HepG2 (cell line): Measurements from ENCODE around the gene AFTPH. TPM values are rescaled to one million over a fixed set of nuclear protein-coding genes. Genes with fewer than 3 reads are reported as not detected.
A peak's percentile ranks its signal among the peaks of the same experiment; 100 is the strongest.

Experiments
- ATAC-seq: fragments of 200-7000 bp; cut with Tn5 transposase; 3 replicates; pipeline ENCODE4 v1.9.1; 2020; ENCODE audit warnings: mild to moderate bottlenecking, moderate library complexity
- BruUV-seq: library from RNA; stranded (reverse); fragments of 400-500 nt; replicated peaks from 2 replicates; lab custom pipeline; 2021; lab: Mats Ljungman, UMichigan
- CTCF ChIA-PET: fragments of 300-600 bp; formaldehyde crosslinking; extraction: SDS; loops from one replicate; lab custom pipeline; 2021; ENCODE audit warnings: low total read pairs, inconsistent platforms, low intra/inter-chr PET ratio; lab: Yijun Ruan, JAX
- POLR2A ChIA-PET: fragments of 350-600 bp; sonication (Branson Sonifier 250); formaldehyde crosslinking; loops from one replicate; lab custom pipeline; 2020; ENCODE audit warnings: antibody characterized with exemption, inconsistent platforms; lab: Yijun Ruan, JAX
- DNase-seq: peaks from one replicate; pipeline ENCODE4 v3.0.0-alpha.2; 2015; ENCODE audit warnings: low spot score
- FAIRE-seq: peaks from 3 replicates; lab custom pipeline; 2011; peaks lifted over from hg19 to GRCh38; lab: Jason Lieb, UNC
- H2AFZ ChIP-seq: one replicate; pipeline ENCODE4 v1.6.1; 2011; ENCODE audit warnings: low read length, inconsistent platforms
- H3K27ac ChIP-seq: fragments of 300-600 bp; 3 replicates; pipeline ENCODE4 v1.8.0; 2011; ENCODE audit warnings: mixed run types, mild to moderate bottlenecking, mixed read lengths, low read length, inconsistent platforms; ENCODE audit not compliant: insufficient read depth; ENCODE audit errors: extremely low read length
- H3K27me3 ChIP-seq, 2 experiments: fragments of 200-600 bp in 1 of 2; 2 replicates in 1 of 2; 3 replicates in 1 of 2; pipeline versions ENCODE4 v1.6.0 to v1.8.0; 2011; ENCODE audit warnings: low read length in 2 of 2, mild to moderate bottlenecking in 2 of 2, moderate library complexity in 2 of 2, inconsistent platforms in 1 of 2; ENCODE audit not compliant: insufficient read depth in 2 of 2, control insufficient read depth in 1 of 2
- H3K36me3 ChIP-seq, 2 experiments: fragments of 200-600 bp in 1 of 2; replicated peaks in 1 of 2; 2 replicates in 1 of 2; 3 replicates in 1 of 2; pipeline versions ENCODE4 v1.5.1 to v1.8.0; 2011; ENCODE audit warnings: low read length in 2 of 2, inconsistent platforms in 1 of 2; ENCODE audit not compliant: insufficient read depth in 2 of 2, control insufficient read depth in 1 of 2
- H3K4me1 ChIP-seq: 2 replicates; pipeline ENCODE4 v1.5.1; 2012; ENCODE audit warnings: low read length, inconsistent platforms; ENCODE audit not compliant: insufficient read depth
- H3K4me2 ChIP-seq: 2 replicates; pipeline ENCODE4 v1.6.0; 2011; ENCODE audit warnings: low read depth, low read length, inconsistent platforms
- H3K4me3 ChIP-seq, 3 experiments: fragments of 200-600 bp in 1 of 3; sonication (generic), shearing (Covaris generic) in 1 of 3; replicated peaks in 1 of 3; 2 replicates each; pipeline ENCODE4 v1.5.1; 2011 to 2016; ENCODE audit warnings: low read length in 3 of 3, inconsistent platforms in 2 of 3, low read depth in 2 of 3, mild to moderate bottlenecking in 2 of 3, control low read depth in 1 of 3, mixed read lengths in 1 of 3; ENCODE audit not compliant: insufficient read depth in 1 of 3
- H3K79me2 ChIP-seq: one replicate; pipeline ENCODE4 v1.6.1; 2011; ENCODE audit warnings: low read length, inconsistent platforms; ENCODE audit not compliant: insufficient read depth
- H3K9ac ChIP-seq: 2 replicates; pipeline ENCODE4 v1.6.0; 2011; ENCODE audit warnings: mild to moderate bottlenecking, low read depth, low read length, inconsistent platforms; ENCODE audit not compliant: insufficient read depth
- H3K9me3 ChIP-seq: 2 replicates; pipeline ENCODE4 v1.5.1; 2012; ENCODE audit warnings: mild to moderate bottlenecking, low read length
- H4K20me1 ChIP-seq: 2 replicates; pipeline ENCODE4 v1.6.0; 2011; ENCODE audit warnings: inconsistent platforms, mild to moderate bottlenecking, low read length, moderate library complexity; ENCODE audit not compliant: insufficient read depth
- CEBPG ChIP-seq: IDR thresholded peaks from 2 replicates; pipeline ENCODE4 v1.6.1; 2016
- EP300 ChIP-seq, 3 experiments: sonication (generic) in 1 of 3; formaldehyde crosslinking in 1 of 3; IDR thresholded peaks; 2 replicates each; pipeline versions ENCODE4 v1.5.1 to v1.6.1; 2011 to 2020; ENCODE audit warnings: low read depth in 2 of 3, low read length in 2 of 3, borderline replicate concordance in 1 of 3, improper control_type of control experiment in 1 of 3, mild to moderate bottlenecking in 1 of 3, missing genetic modification reagents in 1 of 3, moderate library complexity in 1 of 3
- FOXA1 ChIP-seq, 2 experiments: fragments of 450-650 bp in 1 of 2; sonication (generic) in 1 of 2; formaldehyde crosslinking in 1 of 2; IDR thresholded peaks; 2 replicates each; pipeline versions ENCODE4 v1.4.0 to v1.6.1; 2016 to 2020; ENCODE audit warnings: missing genetic modification reagents in 1 of 2
- FOXA3 ChIP-seq: IDR thresholded peaks from 2 replicates; pipeline ENCODE4 v1.6.1; 2016; ENCODE audit warnings: missing genetic modification reagents, missing compliant biosample characterization
- GFI1 ChIP-seq: sonication (generic); formaldehyde crosslinking; IDR thresholded peaks from 2 replicates; pipeline ENCODE4 v1.5.0; 2020; ENCODE audit warnings: missing genetic modification reagents, mild to moderate bottlenecking, borderline replicate concordance
- HNF4A ChIP-seq: sonication (generic); formaldehyde crosslinking; IDR thresholded peaks from 2 replicates; pipeline ENCODE4 v1.4.0; 2020; ENCODE audit warnings: missing genetic modification reagents
- JARID2 ChIP-seq: sonication (generic); formaldehyde crosslinking; IDR thresholded peaks from 2 replicates; pipeline ENCODE4 v1.8.1; 2023; ENCODE audit warnings: missing genetic modification reagents, inconsistent platforms; ENCODE audit not compliant: insufficient replicate concordance
- KAT8 ChIP-seq: IDR thresholded peaks from 2 replicates; pipeline ENCODE4 v1.6.1; 2016; ENCODE audit warnings: missing genetic modification reagents, missing compliant biosample characterization
- MEF2D ChIP-seq: sonication (generic); formaldehyde crosslinking; IDR thresholded peaks from 2 replicates; pipeline ENCODE4 v1.5.1; 2020; ENCODE audit warnings: mild to moderate bottlenecking, missing genetic modification reagents
- NCOR1 ChIP-seq: fragments of 200-600 bp; sonication (generic); IDR thresholded peaks from 2 replicates; pipeline ENCODE4 v1.7.0; 2017; ENCODE audit warnings: antibody characterized with exemption, low read length, borderline replicate concordance
- PATZ1 ChIP-seq: sonication (generic); formaldehyde crosslinking; IDR thresholded peaks from 2 replicates; pipeline ENCODE4 v1.4.0; 2020; ENCODE audit warnings: missing genetic modification reagents
- PHF5A ChIP-seq: IDR thresholded peaks from one replicate; pipeline ENCODE4 v1.6.1; 2018; ENCODE audit warnings: low read depth, missing genetic modification reagents; ENCODE audit not compliant: unreplicated experiment
- POLR2A ChIP-seq, 2 experiments: IDR thresholded peaks; 2 replicates each; pipeline ENCODE4 v1.6.1; 2011; ENCODE audit warnings: low read depth in 2 of 2, low read length in 2 of 2, mild to moderate bottlenecking in 1 of 2, moderate library complexity in 1 of 2; ENCODE audit not compliant: insufficient read depth in 1 of 2
- PPARG ChIP-seq: conservative IDR thresholded peaks from 2 replicates; pipeline ENCODE4 v1.6.1; 2016; ENCODE audit warnings: missing biosample characterization, missing genetic modification reagents
- RXRB ChIP-seq: IDR thresholded peaks from 2 replicates; pipeline ENCODE4 v1.6.1; 2016; ENCODE audit warnings: borderline replicate concordance, missing genetic modification reagents, missing compliant biosample characterization
- SOX13 ChIP-seq, 3 experiments: fragments of 450-650 bp in 1 of 3; sonication (generic) in 1 of 3; formaldehyde crosslinking in 1 of 3; IDR thresholded peaks in 2 of 3; conservative IDR thresholded peaks in 1 of 3; 2 replicates each; pipeline versions ENCODE4 v1.5.0 to v1.6.1; 2016 to 2020; ENCODE audit warnings: antibody characterized with exemption in 1 of 3, mild to moderate bottlenecking in 1 of 3, missing compliant biosample characterization in 1 of 3, missing genetic modification reagents in 1 of 3, moderate library complexity in 1 of 3
- SOX5 ChIP-seq: IDR thresholded peaks from 2 replicates; pipeline ENCODE4 v1.6.1; 2016; ENCODE audit warnings: borderline replicate concordance
- ZMYM4 ChIP-seq: sonication (generic); formaldehyde crosslinking; IDR thresholded peaks from 2 replicates; pipeline ENCODE4 v1.8.1; 2023; ENCODE audit warnings: mild to moderate bottlenecking, missing genetic modification reagents
- ZNF124 ChIP-seq: sonication (generic); formaldehyde crosslinking; IDR thresholded peaks from 2 replicates; pipeline ENCODE4 v1.4.0; 2020; ENCODE audit warnings: missing genetic modification reagents
- in situ Hi-C: cut with HindIII; loops from 2 replicates; pipeline ENCODE4 v1.10.0; 2017; ENCODE audit warnings: low pct_unique_long_range_greater_than_20kb; ENCODE audit not compliant: extremely low pct_ligation_motif_present
- intact Hi-C: fragments of 100-400 bp; cut with micrococcal nuclease; formaldehyde crosslinking; loops from one replicate; pipeline ENCODE4 v1.10.0; 2022; ENCODE audit not compliant: unreplicated experiment
- polyA plus RNA-seq, 8 experiments: library from polyadenylated mRNA; depleted of rRNA in 3 of 8; stranded (reverse) in 7 of 8; unstranded in 1 of 8; fragments of >200 nt; fragmentation: Illumina TruSeq in 4 of 8; extraction: Trizol in 4 of 8; gene quantifications; 2 replicates each; pipeline versions ENCODE4 v1.2.1 to v1.2.3, GENCODE V29; 2011 to 2016; ENCODE audit warnings: low read depth in 4 of 8, missing spikeins in 1 of 8, mixed read lengths in 1 of 8; ENCODE audit not compliant: insufficient read depth in 1 of 8
- total RNA-seq, 5 experiments: library from RNA; depleted of rRNA; stranded (reverse); fragments of >200 nt; fragmentation: Illumina TruSeq; extraction: Trizol; gene quantifications; 2 replicates each; pipeline ENCODE4 v1.2.3, GENCODE V29; 2016; ENCODE audit warnings: low read depth in 1 of 5
- TF ChIP-seq, protein P1 (sequence below): sonication (generic); formaldehyde crosslinking; conservative IDR thresholded peaks from 2 replicates; pipeline ENCODE4 v1.4.0; 2020; ENCODE audit warnings: mild to moderate bottlenecking, missing genetic modification reagents, moderate library complexity

AFTPH gene
- total and polyA plus RNA-seq, 2 of the 13 experiments (the other 11 are each of a cell fraction or from before 2014, with no cell fraction given) = 27.5 to 36.8 TPM

DNA sequence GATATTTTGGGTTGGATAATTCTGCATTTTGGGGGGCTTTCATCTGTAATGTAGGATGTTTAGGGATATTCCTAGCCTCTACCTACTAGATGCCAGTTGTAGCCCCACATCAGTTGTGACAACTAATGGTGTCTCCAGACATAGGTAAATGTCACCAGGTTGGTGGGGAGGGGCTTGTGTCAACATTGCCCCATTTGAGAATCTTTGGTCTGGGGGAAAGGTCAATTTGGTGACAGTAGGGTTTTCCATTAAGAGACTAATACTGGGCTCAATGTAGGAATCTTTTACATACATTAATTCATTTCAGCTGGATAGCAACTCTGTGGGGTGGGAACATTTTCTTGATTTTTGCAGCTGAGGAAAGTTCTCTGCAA is 6.6 kb upstream of the AFTPH start:
- peak; percentile 38 for ATAC-seq
- no TSS peak for BruUV-seq
- H3K27me3 ChIP-seq = no peaks in the 10 kb centered on the region
- no peak for FAIRE-seq
- CTCF ChIA-PET = no interaction called here
- H2AFZ ChIP-seq = peak overlapping the region; percentile 94
- intact Hi-C loops = no loop called here
- no peaks in the 10 kb centered on the region for H3K9me3 ChIP-seq
- no peaks in the 10 kb centered on the region for H3K36me3 ChIP-seq
- H3K4me1 ChIP-seq = peaks cover 52% of the 10 kb centered on the region
- in situ Hi-C loops = no loop called here
- H3K4me2 ChIP-seq = peak overlapping the region; percentile 93
- no peaks in the 10 kb centered on the region for H3K79me2 ChIP-seq
- POLR2A ChIA-PET = interaction anchor here (1.0 to 1.5 kb wide), 2 partner anchors 25 to 137 kb away, joined by 3 to 4 read pairs; no protein-coding TSS in a partner anchor
- H3K27ac ChIP-seq = peak overlapping the region; percentile 22
- H3K4me3 ChIP-seq = peak overlapping the region in 2 of 3 experiments; percentile 34 to 58; a peak in 3 of 6 replicates
- peak overlapping the region; percentile 46; the same call in 1 of the 2 replicates for H3K9ac ChIP-seq
- peak; percentile 33 for DNase-seq
- H4K20me1 ChIP-seq = no peaks in the 10 kb centered on the region
- TF ChIP-seq RXRB (CRISPR knock-in tag) (peak; percentile 83), EP300 (IDR thresholded peaks at IDR 0.05; ENCODE audit: low read depth in 2 of 2, low read length in 2 of 2) (peak in 1 of 2 experiments; percentile 72; a peak in 1 of 4 replicates), EP300 (CRISPR knock-in tag; IDR thresholded peaks at IDR 0.05; ENCODE audit: borderline replicate concordance) (no peak), NCOR1 (peak; percentile 57; the same call in 1 of the 2 replicates), JARID2 (CRISPR knock-in tag) (no peak), ZMYM4 (CRISPR knock-in tag) (no peak), SOX13 (IDR thresholded peaks at IDR 0.05) (no peak), SOX13 (CRISPR knock-in tag; conservative IDR thresholded peaks at IDR 0.05 in 1 of 2, IDR thresholded peaks at IDR 0.05 in 1 of 2) (peak in 1 of 2 experiments; percentile 66; a peak in 2 of 4 replicates), ZNF124 (no peak), HNF4A (CRISPR knock-in tag) (peak; percentile 74), FOXA1 (IDR thresholded peaks at IDR 0.05) (no peak), FOXA1 (CRISPR knock-in tag; IDR thresholded peaks at IDR 0.05) (peak; percentile 73), FOXA3 (CRISPR knock-in tag) (peak; percentile 61), KAT8 (CRISPR knock-in tag) (0 out of 2 replicates have a peak, but pooled peaks have one; percentile 14), MEF2D (CRISPR knock-in tag) (0 out of 2 replicates have a peak, but pooled peaks have one; percentile 28), SOX5 (peak; percentile 50; the same call in 1 of the 2 replicates), POLR2A (IDR thresholded peaks at IDR 0.05; ENCODE audit: insufficient read depth in 1 of 2, low read depth in 2 of 2, low read length in 2 of 2) (no peak), CEBPG (peak; percentile 57), GFI1 (CRISPR knock-in tag) (no peak), PHF5A (CRISPR knock-in tag) (no peak), PATZ1 (CRISPR knock-in tag) (peak; percentile 84), PPARG (CRISPR knock-in tag) (peak; percentile 90)
- TF ChIP-seq, protein P1, sequence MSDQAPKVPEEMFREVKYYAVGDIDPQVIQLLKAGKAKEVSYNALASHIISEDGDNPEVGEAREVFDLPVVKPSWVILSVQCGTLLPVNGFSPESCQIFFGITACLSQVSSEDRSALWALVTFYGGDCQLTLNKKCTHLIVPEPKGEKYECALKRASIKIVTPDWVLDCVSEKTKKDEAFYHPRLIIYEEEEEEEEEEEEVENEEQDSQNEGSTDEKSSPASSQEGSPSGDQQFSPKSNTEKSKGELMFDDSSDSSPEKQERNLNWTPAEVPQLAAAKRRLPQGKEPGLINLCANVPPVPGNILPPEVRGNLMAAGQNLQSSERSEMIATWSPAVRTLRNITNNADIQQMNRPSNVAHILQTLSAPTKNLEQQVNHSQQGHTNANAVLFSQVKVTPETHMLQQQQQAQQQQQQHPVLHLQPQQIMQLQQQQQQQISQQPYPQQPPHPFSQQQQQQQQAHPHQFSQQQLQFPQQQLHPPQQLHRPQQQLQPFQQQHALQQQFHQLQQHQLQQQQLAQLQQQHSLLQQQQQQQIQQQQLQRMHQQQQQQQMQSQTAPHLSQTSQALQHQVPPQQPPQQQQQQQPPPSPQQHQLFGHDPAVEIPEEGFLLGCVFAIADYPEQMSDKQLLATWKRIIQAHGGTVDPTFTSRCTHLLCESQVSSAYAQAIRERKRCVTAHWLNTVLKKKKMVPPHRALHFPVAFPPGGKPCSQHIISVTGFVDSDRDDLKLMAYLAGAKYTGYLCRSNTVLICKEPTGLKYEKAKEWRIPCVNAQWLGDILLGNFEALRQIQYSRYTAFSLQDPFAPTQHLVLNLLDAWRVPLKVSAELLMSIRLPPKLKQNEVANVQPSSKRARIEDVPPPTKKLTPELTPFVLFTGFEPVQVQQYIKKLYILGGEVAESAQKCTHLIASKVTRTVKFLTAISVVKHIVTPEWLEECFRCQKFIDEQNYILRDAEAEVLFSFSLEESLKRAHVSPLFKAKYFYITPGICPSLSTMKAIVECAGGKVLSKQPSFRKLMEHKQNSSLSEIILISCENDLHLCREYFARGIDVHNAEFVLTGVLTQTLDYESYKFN (CRISPR knock-in tag) = 0 out of 2 replicates have a peak, but pooled peaks have one; percentile 26
